GM12892 (cell line): ENCODE results near the gene FAF1.

ENCODE experiments used
- DNase-seq: peaks from one replicate; pipeline ENCODE4 v3.0.0; 2011; ENCODE audit not compliant: insufficient read length
- FAIRE-seq: peaks from 2 replicates; lab custom pipeline; 2011; peaks lifted over from hg19 to GRCh38; lab: Jason Lieb, UNC
- POLR2A ChIP-seq: IDR thresholded peaks from 2 replicates; pipeline ENCODE4 v1.6.1; 2011; ENCODE audit warnings: low read depth, low read length, control low read depth
- POLR2AphosphoS5 ChIP-seq: IDR thresholded peaks from 2 replicates; pipeline ENCODE4 v1.6.1; 2011; ENCODE audit warnings: low read depth, low read length, control low read depth
- TAF1 ChIP-seq: IDR thresholded peaks from 2 replicates; pipeline ENCODE4 v1.6.1; 2011; ENCODE audit warnings: low read depth, mild to moderate bottlenecking, control low read depth, low read length, borderline replicate concordance

The FAF1 gene

GRCh38 chr1:50615036-50615750 is 344.9 kb downstream of the FAF1 start:
- DNase-seq (no peak), FAIRE-seq (peak; percentile 27)
- TF ChIP-seq POLR2A, result no peak
- no peak for TF ChIP-seq POLR2AphosphoS5
- TF ChIP-seq TAF1, result no peak

GRCh38 chr1:50611675-50612074 is 348.4 kb downstream of the FAF1 start:
- FAIRE-seq (no peak), DNase-seq (no peak)
- TF ChIP-seq POLR2A (no peak), TAF1 (no peak), POLR2AphosphoS5 (no peak)

- FAIRE-seq, result no peak
- no peak for DNase-seq
- TF ChIP-seq POLR2A (no peak), POLR2AphosphoS5 (no peak)
These were observed 349.5 kb downstream of the FAF1 start for GRCh38 chr1:50610563-50610962.

- no peak for DNase-seq
- FAIRE-seq, result no peak
- no peak for TF ChIP-seq POLR2AphosphoS5
- TF ChIP-seq TAF1, result no peak
- TF ChIP-seq POLR2A, result no peak
These were observed 350.6 kb downstream of the FAF1 start for GRCh38 chr1:50609508-50609907.

- TF ChIP-seq POLR2A, result no peak
- TF ChIP-seq POLR2AphosphoS5, result no peak
- no peak for TF ChIP-seq TAF1
- DNase-seq (no peak), FAIRE-seq (no peak)
These were observed 354.7 kb downstream of the FAF1 start for GRCh38 chr1:50605186-50605875.

GRCh38 chr1:50604580-50604979 is 355.5 kb downstream of the FAF1 start:
- TF ChIP-seq POLR2AphosphoS5, result no peak
- TF ChIP-seq POLR2A, result no peak
- TF ChIP-seq TAF1, result no peak
- FAIRE-seq (no peak), DNase-seq (no peak)

GRCh38 chr1:50603274-50604271 is 356.5 kb downstream of the FAF1 start:
- DNase-seq, result no peak
- FAIRE-seq, result peak; percentile 44
- TF ChIP-seq POLR2A, result no peak
- TF ChIP-seq TAF1, result no peak
- TF ChIP-seq POLR2AphosphoS5, result no peak

GRCh38 chr1:50599546-50599945 is 360.5 kb downstream of the FAF1 start:
- TF ChIP-seq TAF1, result no peak
- no peak for TF ChIP-seq POLR2A
- TF ChIP-seq POLR2AphosphoS5, result no peak
- no peak for DNase-seq
- no peak for FAIRE-seq

- TF ChIP-seq POLR2AphosphoS5, result no peak
- TF ChIP-seq TAF1, result no peak
- TF ChIP-seq POLR2A, result no peak
- DNase-seq (no peak), FAIRE-seq (no peak)
These were observed 364.2 kb downstream of the FAF1 start for GRCh38 chr1:50595874-50596273.

GRCh38 chr1:50593515-50593914 is 366.6 kb downstream of the FAF1 start:
- FAIRE-seq, result no peak
- no peak for DNase-seq
- TF ChIP-seq POLR2AphosphoS5 (no peak), TAF1 (no peak), POLR2A (no peak)

- DNase-seq (no peak), FAIRE-seq (no peak)
- TF ChIP-seq POLR2AphosphoS5, result no peak
- TF ChIP-seq POLR2A, result no peak
- no peak for TF ChIP-seq TAF1
These were observed 368.5 kb downstream of the FAF1 start for GRCh38 chr1:50591598-50591997.
